GM18858 (cell line): ENCODE data around the gene IGF2BP3.
"Not testable (repeated sequence)": the region's sequence is repeated elsewhere in the genome, so short reads cannot be mapped to it uniquely, and the experiment has no call there.

Source experiments
- ATAC-seq: cut with Tn5 transposase; IDR thresholded peaks from one replicate; pipeline ENCODE4 v1.9.1; 2021; ENCODE audit not compliant: unreplicated experiment

The IGF2BP3 gene

GRCh38 chr7:23343806-23344475, 126.3 kb downstream of the IGF2BP3 start:
- no peak for ATAC-seq

- no peak for ATAC-seq
Measured at GRCh38 chr7:23343102-23343501, 127.2 kb downstream of the IGF2BP3 start.

GRCh38 chr7:23341846-23342598, 128.3 kb downstream of the IGF2BP3 start:
- no peak for ATAC-seq

- ATAC-seq: no peak
Measured at GRCh38 chr7:23338863-23339262, 131.4 kb downstream of the IGF2BP3 start.

GRCh38 chr7:23338439-23338838, 131.9 kb downstream of the IGF2BP3 start:
- ATAC-seq: no peak

- ATAC-seq: no peak
Measured at GRCh38 chr7:23337374-23337773, 132.9 kb downstream of the IGF2BP3 start.

GRCh38 chr7:23336799-23337283, 133.4 kb downstream of the IGF2BP3 start:
- no peak for ATAC-seq

- no peak for ATAC-seq
Measured at GRCh38 chr7:23336086-23336485, 134.2 kb downstream of the IGF2BP3 start.

GRCh38 chr7:23335621-23336020, 134.7 kb downstream of the IGF2BP3 start:
- ATAC-seq: no peak

- ATAC-seq: no peak
Measured at GRCh38 chr7:23335136-23335535, 135.2 kb downstream of the IGF2BP3 start.

- ATAC-seq: no peak
Measured at GRCh38 chr7:23334482-23335056, 135.7 kb downstream of the IGF2BP3 start.

- ATAC-seq: no peak
Measured at GRCh38 chr7:23333671-23334246, 136.5 kb downstream of the IGF2BP3 start.

- no peak for ATAC-seq
Measured at GRCh38 chr7:23332910-23333612, 137.2 kb downstream of the IGF2BP3 start.

- ATAC-seq: no peak
Measured at GRCh38 chr7:23332193-23332592, 138.1 kb downstream of the IGF2BP3 start.

- no peak for ATAC-seq
Measured at GRCh38 chr7:23331132-23331531, 139.2 kb downstream of the IGF2BP3 start.

GRCh38 chr7:23315366-23315765, 154.9 kb downstream of the IGF2BP3 start:
- ATAC-seq: no peak

- ATAC-seq: not testable (repeated sequence)
Measured at GRCh38 chr7:23312141-23312540, 158.2 kb downstream of the IGF2BP3 start.

GRCh38 chr7:23308754-23309153, 161.5 kb downstream of the IGF2BP3 start:
- no peak for ATAC-seq

GRCh38 chr7:23306936-23307521, 163.3 kb downstream of the IGF2BP3 start:
- ATAC-seq: no peak

GRCh38 chr7:23299770-23300300, 170.5 kb downstream of the IGF2BP3 start:
- ATAC-seq: no peak
